Mucosa of descending colon (tissue), 3 donors: Measurements from ENCODE around the gene ARV1. TPM values are rescaled to one million over a fixed set of nuclear protein-coding genes. Genes with fewer than 3 reads are reported as not detected.
"Not testable (repeated sequence)": the region's sequence is repeated elsewhere in the genome, so short reads cannot be mapped to it uniquely, and the experiment has no call there.

ENCODE experiments used
- ATAC-seq: fragments of 200-7000 bp; cut with Tn5 transposase; one replicate; pipeline ENCODE4 v1.9.1; 2020; ENCODE audit warnings: mild to moderate bottlenecking, moderate library complexity
- DNase-seq, 3 donors: peaks; one replicate each; pipeline ENCODE4 v3.0.0-alpha.2; 2020
- H3K36me3 ChIP-seq: fragments of 200-600 bp; one replicate; pipeline ENCODE4 v1.8.0; 2021; ENCODE audit warnings: low read depth, mild to moderate bottlenecking
- H3K4me1 ChIP-seq: fragments of 200-600 bp; one replicate; pipeline ENCODE4 v1.8.0; 2021; ENCODE audit warnings: low read depth, mild to moderate bottlenecking
- H3K4me3 ChIP-seq: fragments of 200-600 bp; one replicate; pipeline ENCODE4 v1.8.0; 2021; ENCODE audit warnings: mild to moderate bottlenecking
- H3K9me3 ChIP-seq: fragments of 200-600 bp; one replicate; pipeline ENCODE4 v1.8.0; 2021; ENCODE audit warnings: mild to moderate bottlenecking
- intact Hi-C, 2 donors: fragments of 100-400 bp; cut with DNase I in 1 of 2; cut with micrococcal nuclease in 1 of 2; formaldehyde crosslinking; loops; one replicate each; pipeline versions ENCODE4 v1.11.0 to v1.11.1; 2022; cut with DNase I, micrococcal nuclease
- total RNA-seq, 3 donors: library from RNA; stranded (reverse); fragmentation: NEBNext Ultra II Directional in 2 of 3; extraction: Animal tissue kit (Norgen Biotek cat#: 25700) in 2 of 3; gene quantifications; one replicate each; pipeline versions ENCODE4 v1.2.1 to v1.2.4, GENCODE V29; 2021 to 2023
- TF ChIP-seq, protein P1 (sequence below): fragments of 200-600 bp; IDR thresholded peaks from one replicate; pipeline ENCODE4 v1.8.0; 2022; ENCODE audit warnings: antibody characterized with exemption, mild to moderate bottlenecking
- donor health status: DM: no; HTN: no; CAD: no; lungs with moderate emphysema.
- donor health status: DM: no; HTN: no; CAD: no.
- donor health status: DM: no; HTN: yes; CAD: no.

The ARV1 gene
- total RNA-seq, 3 donors from 2014 or later = 22.4 to 33.2 (median 30.3) TPM

DNA sequence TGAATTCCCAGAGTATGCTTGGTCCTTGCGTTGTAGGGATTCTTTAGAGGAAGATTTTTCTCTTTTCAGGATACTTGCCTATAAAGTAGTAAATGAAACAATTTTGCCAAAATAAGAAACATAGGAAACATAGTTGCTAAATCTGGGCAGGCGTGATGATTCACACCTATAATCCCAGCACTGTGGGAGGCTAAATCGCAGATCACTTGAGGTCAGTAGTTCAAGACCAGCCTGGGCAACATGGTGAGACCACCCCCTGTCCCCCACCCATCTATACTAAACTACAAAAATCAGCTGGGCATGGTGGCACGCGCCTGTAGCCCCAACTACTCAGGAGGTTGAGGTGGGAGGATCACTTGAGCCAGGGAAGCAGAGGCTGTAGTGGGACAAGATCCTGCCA is 4.9 kb downstream of the ARV1 start:
- no peak for DNase-seq
- TF ChIP-seq, protein P1, sequence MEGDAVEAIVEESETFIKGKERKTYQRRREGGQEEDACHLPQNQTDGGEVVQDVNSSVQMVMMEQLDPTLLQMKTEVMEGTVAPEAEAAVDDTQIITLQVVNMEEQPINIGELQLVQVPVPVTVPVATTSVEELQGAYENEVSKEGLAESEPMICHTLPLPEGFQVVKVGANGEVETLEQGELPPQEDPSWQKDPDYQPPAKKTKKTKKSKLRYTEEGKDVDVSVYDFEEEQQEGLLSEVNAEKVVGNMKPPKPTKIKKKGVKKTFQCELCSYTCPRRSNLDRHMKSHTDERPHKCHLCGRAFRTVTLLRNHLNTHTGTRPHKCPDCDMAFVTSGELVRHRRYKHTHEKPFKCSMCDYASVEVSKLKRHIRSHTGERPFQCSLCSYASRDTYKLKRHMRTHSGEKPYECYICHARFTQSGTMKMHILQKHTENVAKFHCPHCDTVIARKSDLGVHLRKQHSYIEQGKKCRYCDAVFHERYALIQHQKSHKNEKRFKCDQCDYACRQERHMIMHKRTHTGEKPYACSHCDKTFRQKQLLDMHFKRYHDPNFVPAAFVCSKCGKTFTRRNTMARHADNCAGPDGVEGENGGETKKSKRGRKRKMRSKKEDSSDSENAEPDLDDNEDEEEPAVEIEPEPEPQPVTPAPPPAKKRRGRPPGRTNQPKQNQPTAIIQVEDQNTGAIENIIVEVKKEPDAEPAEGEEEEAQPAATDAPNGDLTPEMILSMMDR = no peak
- intact Hi-C loops = no loop called here
- H3K9me3 ChIP-seq = no peaks in the 10 kb centered on the region
- no peak for ATAC-seq
- H3K4me1 ChIP-seq = peaks cover 32% of the 10 kb centered on the region
- no peaks in the 10 kb centered on the region for H3K36me3 ChIP-seq
- H3K4me3 ChIP-seq = no peak overlapping the region

DNA sequence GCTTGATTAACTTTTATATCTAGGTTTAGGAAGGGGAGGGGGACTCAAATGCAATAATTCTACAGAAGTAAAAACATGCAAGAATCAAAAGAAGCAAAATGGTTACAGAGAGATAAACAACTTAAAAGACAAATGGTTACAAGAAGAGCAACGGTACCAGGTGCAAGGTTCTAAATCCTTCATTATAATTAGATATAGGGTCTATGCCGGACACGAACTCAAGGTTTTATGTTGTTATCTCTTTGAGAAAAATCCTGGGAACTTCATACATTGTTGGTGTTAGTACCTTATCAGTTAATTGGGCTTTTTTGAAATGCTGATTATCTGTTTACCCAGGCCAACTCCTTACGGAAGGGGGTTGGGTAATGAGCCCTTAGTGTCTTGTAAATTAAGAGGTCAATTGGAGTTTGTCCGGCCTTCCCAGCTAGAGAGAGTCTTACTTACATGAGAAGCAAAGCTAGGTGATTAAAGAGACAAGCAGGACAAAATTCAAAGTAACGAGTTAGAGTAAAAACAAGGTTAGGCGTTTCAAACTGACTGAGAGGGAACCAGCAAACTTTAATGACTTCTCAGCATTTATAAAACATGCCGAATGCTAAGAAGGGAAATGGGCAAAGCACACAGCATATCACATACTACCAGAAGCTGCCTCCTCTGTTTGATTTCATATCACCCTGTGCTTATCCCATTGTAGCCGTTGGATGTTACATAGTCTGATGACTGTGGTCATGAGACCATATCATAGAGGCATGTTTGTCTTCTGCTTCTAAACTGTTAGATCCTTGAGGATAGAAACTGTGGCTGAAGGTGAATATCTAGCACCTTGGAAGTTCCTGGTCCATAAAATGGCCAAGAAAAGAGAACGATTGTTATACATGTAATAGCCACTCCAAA is 6.0 kb downstream of the ARV1 start:
- intact Hi-C loops, H3K36me3 ChIP-seq, H3K4me3 ChIP-seq, H3K9me3 ChIP-seq: not testable (repeated sequence)
- H3K4me1 ChIP-seq = peaks cover 26% of the 10 kb centered on the region
- ATAC-seq (peak; percentile 60), DNase-seq (peak in 1 of 3 donors; percentile 48)

DNA sequence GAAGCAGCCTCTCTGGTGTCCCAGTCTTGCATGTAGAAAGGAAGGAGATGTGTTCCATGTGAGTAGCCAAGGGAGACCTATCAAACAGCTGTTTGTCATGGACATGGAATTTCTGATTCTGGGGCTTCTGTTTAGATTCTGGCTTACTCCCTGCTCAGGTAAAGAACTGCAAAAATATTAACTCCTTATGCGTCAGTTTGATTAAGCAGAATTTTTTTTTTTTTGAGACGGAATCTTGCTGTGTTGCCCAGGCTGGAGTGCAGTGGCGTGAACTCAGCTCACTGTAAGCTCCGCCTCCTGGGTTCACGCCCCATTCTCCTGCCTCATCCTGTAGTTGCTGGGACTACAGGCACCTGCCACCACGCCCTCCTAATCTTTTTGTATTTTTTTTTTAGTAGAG is 6.8 kb downstream of the ARV1 start:
- intact Hi-C loops = no loop called here

GRCh38 chr1:230986976-230987375 is 8.1 kb downstream of the ARV1 start:
- H3K36me3 ChIP-seq = no peaks in the 10 kb centered on the region

More for the DNA sequence above, 6.8 kb downstream of the ARV1 start:
- no peaks in the 10 kb centered on the region for H3K9me3 ChIP-seq
- no peak overlapping the region for H3K4me3 ChIP-seq
- H3K36me3 ChIP-seq = no peaks in the 10 kb centered on the region
- peak; percentile 79 for ATAC-seq
- peaks cover 19% of the 10 kb centered on the region for H3K4me1 ChIP-seq
- DNase-seq = peak; percentile 77 to 79 (median 78)
- TF ChIP-seq, protein P1 = no peak

GRCh38 chr1:230987448-230987847 is 8.6 kb downstream of the ARV1 start:
- TF ChIP-seq, protein P1 = no peak
- H3K9me3 ChIP-seq = no peaks in the 10 kb centered on the region
- H3K36me3 ChIP-seq = no peaks in the 10 kb centered on the region
- ATAC-seq = no peak
- H3K4me1 ChIP-seq = peaks cover 19% of the 10 kb centered on the region
- no peak for DNase-seq
- no peak overlapping the region for H3K4me3 ChIP-seq
- intact Hi-C loops = no loop called here

More at GRCh38 chr1:230986976-230987375, 8.1 kb downstream of the ARV1 start:
- DNase-seq (no peak), ATAC-seq (peak; percentile 48)
- Histone ChIP-seq H3K4me1 (peaks cover 19% of the 10 kb centered on the region), H3K4me3 (no peak overlapping the region), H3K9me3 (no peaks in the 10 kb centered on the region)
- intact Hi-C loops = no loop called here
- TF ChIP-seq, protein P1 = no peak

GRCh38 chr1:230992100-230992774 is 13.3 kb downstream of the ARV1 start:
- TF ChIP-seq, protein P1 = no peak
- Histone ChIP-seq H3K9me3 (no peaks in the 10 kb centered on the region), H3K4me1 (no peaks in the 10 kb centered on the region), H3K4me3 (no peak overlapping the region), H3K36me3 (no peaks in the 10 kb centered on the region)
- ATAC-seq = no peak
- intact Hi-C loops = no loop called here
- no peak for DNase-seq
